NT2/D1 (cell line): ENCODE measurements around the gene RNF212B.
"Not testable (repeated sequence)": the region's sequence is repeated elsewhere in the genome, so short reads cannot be mapped to it uniquely, and the experiment has no call there.

Experiments used
- DNase-seq: peaks from one replicate; pipeline ENCODE4 v3.0.0-alpha.2; 2011; ENCODE audit warnings: low read depth, low spot score
- H3K27me3 ChIP-seq: 2 replicates; pipeline ENCODE4 v1.6.0; 2011; ENCODE audit warnings: mild to moderate bottlenecking; ENCODE audit not compliant: insufficient read length, insufficient read depth
- H3K36me3 ChIP-seq: 2 replicates; pipeline ENCODE4 v1.6.1; 2011; ENCODE audit warnings: mild to moderate bottlenecking, low read length, mixed read lengths; ENCODE audit not compliant: insufficient read depth, insufficient read length
- H3K4me1 ChIP-seq: 2 replicates; pipeline ENCODE4 v1.5.1; 2011; ENCODE audit not compliant: insufficient read depth, insufficient read length
- H3K4me3 ChIP-seq: 2 replicates; pipeline ENCODE4 v1.5.1; 2011; ENCODE audit warnings: low read depth; ENCODE audit not compliant: insufficient read length
- H3K9ac ChIP-seq: 2 replicates; pipeline ENCODE4 v1.6.0; 2011; ENCODE audit warnings: low read depth; ENCODE audit not compliant: insufficient read length
- H3K9me3 ChIP-seq: 2 replicates; pipeline ENCODE4 v1.5.1; 2011; ENCODE audit warnings: mild to moderate bottlenecking, low read length; ENCODE audit not compliant: insufficient read depth
- SUZ12 ChIP-seq: IDR thresholded peaks from 2 replicates; pipeline ENCODE4 v1.6.1; 2011; ENCODE audit not compliant: insufficient read length, insufficient read depth; ENCODE audit errors: extremely low read depth
- YY1 ChIP-seq: IDR thresholded peaks from 2 replicates; pipeline ENCODE4 v1.6.1; 2011; ENCODE audit not compliant: insufficient read length, insufficient read depth
- ZNF274 ChIP-seq: IDR thresholded peaks from 2 replicates; pipeline ENCODE4 v1.6.1; 2011; ENCODE audit warnings: mild to moderate bottlenecking, low read depth, low read length

The RNF212B gene

GRCh38 chr14:23207146-23207540, 30.6 kb upstream of the RNF212B start:
- TF ChIP-seq SUZ12 = no peak
- no peak for TF ChIP-seq ZNF274
- TF ChIP-seq YY1 = no peak
- DNase-seq = no peak
- no peaks in the 10 kb centered on the region for H3K27me3 ChIP-seq
- H3K4me3 ChIP-seq = no peak overlapping the region
- no peaks in the 10 kb centered on the region for H3K4me1 ChIP-seq
- no peaks in the 10 kb centered on the region for H3K36me3 ChIP-seq
- H3K9me3 ChIP-seq = no peaks in the 10 kb centered on the region
- no peak overlapping the region for H3K9ac ChIP-seq

GRCh38 chr14:23208324-23208723, 29.4 kb upstream of the RNF212B start:
- TF ChIP-seq SUZ12 = no peak
- TF ChIP-seq ZNF274 = no peak
- TF ChIP-seq YY1 = no peak
- DNase-seq = no peak
- H3K27me3 ChIP-seq = no peaks in the 10 kb centered on the region

DNA sequence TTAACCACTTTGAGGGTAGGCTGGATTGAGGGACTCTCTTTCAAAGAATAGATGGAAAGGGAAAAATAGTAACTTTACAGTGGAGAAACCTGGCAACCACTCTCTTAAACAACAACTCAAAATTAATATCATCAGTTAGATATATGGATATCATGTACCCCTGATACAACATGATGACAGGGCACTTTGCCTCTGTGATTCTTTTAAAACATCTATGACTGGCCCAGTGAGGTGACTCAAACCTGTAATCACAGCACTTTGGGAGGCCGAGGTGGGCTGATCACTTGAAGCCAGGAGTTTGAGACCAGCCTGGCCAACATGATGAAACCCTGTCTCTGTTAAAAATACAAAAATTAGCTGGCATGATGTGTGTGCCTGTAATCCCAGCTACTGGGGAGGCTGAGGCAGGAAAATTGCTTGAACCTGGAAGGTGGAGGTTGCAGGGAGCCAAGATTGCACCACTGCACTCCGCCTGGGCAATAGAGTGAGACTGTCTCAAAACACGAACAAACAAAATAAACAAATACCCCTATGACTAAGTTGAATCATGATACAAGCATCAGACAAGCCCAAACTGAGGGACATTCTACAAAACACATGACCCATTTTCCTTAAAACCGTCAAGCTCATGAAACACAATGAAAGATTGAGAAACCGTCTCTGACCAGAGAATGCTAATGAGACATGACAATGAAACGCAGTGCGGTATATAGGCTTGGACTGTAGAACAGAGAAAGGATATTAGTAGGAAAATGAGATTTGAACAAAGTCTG, 27.9 kb upstream of the RNF212B start:
- no peaks in the 10 kb centered on the region for H3K36me3 ChIP-seq
- no peak overlapping the region for H3K4me3 ChIP-seq
- no peaks in the 10 kb centered on the region for H3K4me1 ChIP-seq
- DNase-seq = no peak
- H3K9ac ChIP-seq = no peak overlapping the region
- TF ChIP-seq SUZ12 (no peak), YY1 (no peak), ZNF274 (no peak)
- H3K9me3 ChIP-seq = peaks cover 2% of the 10 kb centered on the region; the same call in 1 of the 2 replicates
- H3K27me3 ChIP-seq = no peaks in the 10 kb centered on the region

More at GRCh38 chr14:23208324-23208723, 29.4 kb upstream of the RNF212B start:
- H3K9ac ChIP-seq = no peak overlapping the region
- H3K36me3 ChIP-seq = no peaks in the 10 kb centered on the region
- no peaks in the 10 kb centered on the region for H3K9me3 ChIP-seq
- no peaks in the 10 kb centered on the region for H3K4me1 ChIP-seq
- no peak overlapping the region for H3K4me3 ChIP-seq

GRCh38 chr14:23215421-23215820, 22.3 kb upstream of the RNF212B start:
- Histone ChIP-seq H3K27me3 (no peaks in the 10 kb centered on the region), H3K9ac (no peak overlapping the region), H3K4me3 (no peak overlapping the region), H3K36me3 (no peaks in the 10 kb centered on the region), H3K9me3 (peaks cover 12% of the 10 kb centered on the region), H3K4me1 (no peaks in the 10 kb centered on the region)
- TF ChIP-seq YY1 (no peak), SUZ12 (no peak), ZNF274 (no peak)
- DNase-seq = no peak

GRCh38 chr14:23217032-23218020, 20.4 kb upstream of the RNF212B start:
- TF ChIP-seq SUZ12 (no peak), ZNF274 (no peak), YY1 (no peak)

GRCh38 chr14:23219075-23219474, 18.7 kb upstream of the RNF212B start:
- TF ChIP-seq SUZ12 (no peak), ZNF274 (no peak), YY1 (no peak)
- DNase-seq = no peak
- Histone ChIP-seq H3K9ac (no peak overlapping the region), H3K27me3 (no peaks in the 10 kb centered on the region), H3K4me1 (no peaks in the 10 kb centered on the region), H3K36me3 (no peaks in the 10 kb centered on the region), H3K9me3 (peaks cover 12% of the 10 kb centered on the region), H3K4me3 (no peak overlapping the region)

More at GRCh38 chr14:23217032-23218020, 20.4 kb upstream of the RNF212B start:
- peaks cover 12% of the 10 kb centered on the region for H3K9me3 ChIP-seq
- no peaks in the 10 kb centered on the region for H3K4me1 ChIP-seq
- no peaks in the 10 kb centered on the region for H3K36me3 ChIP-seq
- DNase-seq = no peak
- H3K4me3 ChIP-seq = no peak overlapping the region
- H3K9ac ChIP-seq = no peak overlapping the region
- no peaks in the 10 kb centered on the region for H3K27me3 ChIP-seq

- not testable (repeated sequence) for H3K36me3 ChIP-seq, H3K9ac ChIP-seq, H3K27me3 ChIP-seq, H3K4me3 ChIP-seq, H3K9me3 ChIP-seq, DNase-seq, H3K4me1 ChIP-seq
These were observed 12.8 kb upstream of the RNF212B start for GRCh38 chr14:23224958-23225357.
